Thyroid gland (tissue), 4 donors: Measurements from ENCODE around the gene FKBP4. TPM values are rescaled to one million over a fixed set of nuclear protein-coding genes. Genes with fewer than 3 reads are reported as not detected.

Source experiments
- DNase-seq, 2 donors: peaks; one replicate each; pipeline ENCODE4 v3.0.0-alpha.2; 2019
- H3K27ac ChIP-seq, 3 donors: fragments of 200-600 bp; sonication (generic); 1 replicate in 2 of 3; 2 replicates in 1 of 3; pipeline ENCODE4 v1.5.1; 2016 to 2019; ENCODE audit warnings: mild to moderate bottlenecking in 1 of 3, moderate library complexity in 1 of 3
- H3K27me3 ChIP-seq: fragments of 200-600 bp; sonication (generic); one replicate; pipeline ENCODE4 v1.5.1; 2019
- H3K36me3 ChIP-seq, 2 donors: fragments of 200-600 bp; sonication (generic); one replicate each; pipeline ENCODE4 v1.5.1; 2016 to 2019
- H3K4me1 ChIP-seq, 2 donors: fragments of 200-600 bp; sonication (generic); one replicate each; pipeline ENCODE4 v1.5.1; 2017 to 2019
- H3K4me3 ChIP-seq, 3 donors: fragments of 200-600 bp; sonication (generic); replicated peaks in 1 of 3; 1 replicate in 2 of 3; 2 replicates in 1 of 3; pipeline ENCODE4 v1.5.1; 2016; ENCODE audit warnings: mild to moderate bottlenecking in 1 of 3
- H3K9me3 ChIP-seq: fragments of 200-600 bp; sonication (generic); one replicate; pipeline ENCODE4 v1.5.1; 2017
- POLR2A ChIP-seq, 2 donors: fragments of 450-650 bp; IDR thresholded peaks; one replicate each; pipeline ENCODE4 v1.6.1; 2017; ENCODE audit warnings: antibody characterized with exemption in 2 of 2, mild to moderate bottlenecking in 2 of 2, moderate library complexity in 1 of 2
- WGBS, 2 donors: methylation state at CpG; one replicate each; pipeline ENCODE4 v1.1.5; 2017; 5-methylcytosine and 5-hydroxymethylcytosine counted together
- intact Hi-C: fragments of 100-400 bp; cut with DNase I; formaldehyde crosslinking; loops from one replicate; pipeline ENCODE4 v1.15.1; 2023
- total RNA-seq, 4 donors: library from RNA; depleted of rRNA; stranded (reverse); fragments of >200 nt; gene quantifications; one replicate each; pipeline ENCODE4 v1.2.3, GENCODE V29; 2016
- TF ChIP-seq, protein P1 (sequence below), 6 experiments: fragments of 200-600 bp in 3 of 6; fragments of 450-650 bp in 3 of 6; sonication (generic) in 3 of 6; IDR thresholded peaks; one replicate each; pipeline ENCODE4 v1.5.1; 2016 to 2019; ENCODE audit warnings: antibody characterized with exemption in 6 of 6, mild to moderate bottlenecking in 2 of 6, inconsistent platforms in 1 of 6, moderate library complexity in 1 of 6

FKBP4 gene
- total RNA-seq, 4 donors from 2014 or later: 43.5 to 69.9 (median 47.0) TPM

DNA sequence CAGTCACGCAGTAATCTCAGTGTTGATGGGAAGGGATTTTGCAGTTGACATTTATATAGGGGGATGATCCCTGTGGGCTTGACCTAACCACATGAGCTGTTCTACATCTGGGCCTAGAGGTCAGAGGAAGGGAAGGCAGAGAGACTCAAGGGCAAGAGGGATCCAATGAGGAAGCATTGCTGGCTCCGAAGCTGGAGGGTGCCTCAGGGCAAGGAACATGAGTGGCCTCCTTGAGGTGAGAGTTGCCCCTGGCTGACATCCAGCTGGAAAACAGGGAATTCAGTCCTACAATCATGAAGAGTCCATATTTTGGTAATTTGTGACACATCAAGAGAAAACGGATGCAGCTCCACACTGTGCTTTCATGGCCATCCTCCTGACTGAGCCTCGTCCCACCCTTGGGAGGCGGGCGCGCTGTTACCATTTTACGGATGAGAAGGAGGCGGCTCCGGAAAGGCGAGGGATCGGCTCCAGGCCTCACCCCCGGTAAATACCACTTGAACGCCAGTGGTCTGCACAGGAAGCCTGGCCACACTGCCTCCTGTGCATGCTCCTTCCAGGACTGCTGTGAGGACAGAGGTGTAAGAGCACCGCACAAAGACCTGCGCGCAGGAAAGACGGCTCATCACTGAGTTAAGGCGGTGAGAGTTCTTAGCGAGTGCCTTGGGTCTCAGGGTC lies 18.5 kb upstream of the FKBP4 start:
- H3K27ac ChIP-seq: no peak overlapping the region
- intact Hi-C loops: no loop called here
- TF ChIP-seq POLR2A (IDR thresholded peaks at IDR 0.05): no peak
- TF ChIP-seq, protein P1, sequence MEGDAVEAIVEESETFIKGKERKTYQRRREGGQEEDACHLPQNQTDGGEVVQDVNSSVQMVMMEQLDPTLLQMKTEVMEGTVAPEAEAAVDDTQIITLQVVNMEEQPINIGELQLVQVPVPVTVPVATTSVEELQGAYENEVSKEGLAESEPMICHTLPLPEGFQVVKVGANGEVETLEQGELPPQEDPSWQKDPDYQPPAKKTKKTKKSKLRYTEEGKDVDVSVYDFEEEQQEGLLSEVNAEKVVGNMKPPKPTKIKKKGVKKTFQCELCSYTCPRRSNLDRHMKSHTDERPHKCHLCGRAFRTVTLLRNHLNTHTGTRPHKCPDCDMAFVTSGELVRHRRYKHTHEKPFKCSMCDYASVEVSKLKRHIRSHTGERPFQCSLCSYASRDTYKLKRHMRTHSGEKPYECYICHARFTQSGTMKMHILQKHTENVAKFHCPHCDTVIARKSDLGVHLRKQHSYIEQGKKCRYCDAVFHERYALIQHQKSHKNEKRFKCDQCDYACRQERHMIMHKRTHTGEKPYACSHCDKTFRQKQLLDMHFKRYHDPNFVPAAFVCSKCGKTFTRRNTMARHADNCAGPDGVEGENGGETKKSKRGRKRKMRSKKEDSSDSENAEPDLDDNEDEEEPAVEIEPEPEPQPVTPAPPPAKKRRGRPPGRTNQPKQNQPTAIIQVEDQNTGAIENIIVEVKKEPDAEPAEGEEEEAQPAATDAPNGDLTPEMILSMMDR (IDR thresholded peaks at IDR 0.05): no peak
- no peaks in the 10 kb centered on the region for H3K27me3 ChIP-seq
- no peaks in the 10 kb centered on the region for H3K9me3 ChIP-seq
- no peaks in the 10 kb centered on the region for H3K36me3 ChIP-seq
- DNase-seq: no peak
- WGBS, 2 donors: 89% methylated on average over 19 to 20 of the region's 20 CpGs
- H3K4me1 ChIP-seq: peaks cover 0 to 7% of the 10 kb centered on the region in 2 donors
- no peak overlapping the region for H3K4me3 ChIP-seq

DNA sequence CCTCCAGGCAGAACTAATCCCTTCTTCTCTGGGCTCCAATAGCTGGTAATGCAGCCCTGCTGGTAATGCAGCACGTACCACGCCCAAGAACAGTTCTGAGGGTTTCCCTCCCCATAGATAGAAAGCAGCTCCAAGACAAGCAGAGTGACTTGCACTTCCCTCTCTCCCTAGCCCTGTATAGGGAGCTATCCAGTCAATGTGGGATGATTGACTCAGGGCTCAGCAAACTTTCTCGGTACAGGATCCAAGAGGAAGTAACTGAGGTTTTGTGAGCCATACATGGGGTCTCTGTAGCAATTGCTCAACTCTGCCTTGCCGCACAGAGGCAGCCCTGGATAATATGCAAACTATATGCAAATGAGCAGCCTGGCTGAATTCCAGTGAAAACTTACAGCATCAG lies 15.5 kb upstream of the FKBP4 start:
- no peak for DNase-seq
- Histone ChIP-seq H3K4me3 (no peak overlapping the region), H3K9me3 (no peaks in the 10 kb centered on the region), H3K4me1 (peaks cover 6 to 7% of the 10 kb centered on the region in 2 donors), H3K27ac (no peak overlapping the region), H3K36me3 (no peaks in the 10 kb centered on the region), H3K27me3 (no peaks in the 10 kb centered on the region)
- intact Hi-C loops: no loop called here
- 71 to 83% methylated on average over 4 of the region's 4 CpGs for whole genome bisulfite sequencing, 2 donors
- TF ChIP-seq POLR2A (IDR thresholded peaks at IDR 0.05): no peak
- TF ChIP-seq, protein P1 (IDR thresholded peaks at IDR 0.05): no peak

DNA sequence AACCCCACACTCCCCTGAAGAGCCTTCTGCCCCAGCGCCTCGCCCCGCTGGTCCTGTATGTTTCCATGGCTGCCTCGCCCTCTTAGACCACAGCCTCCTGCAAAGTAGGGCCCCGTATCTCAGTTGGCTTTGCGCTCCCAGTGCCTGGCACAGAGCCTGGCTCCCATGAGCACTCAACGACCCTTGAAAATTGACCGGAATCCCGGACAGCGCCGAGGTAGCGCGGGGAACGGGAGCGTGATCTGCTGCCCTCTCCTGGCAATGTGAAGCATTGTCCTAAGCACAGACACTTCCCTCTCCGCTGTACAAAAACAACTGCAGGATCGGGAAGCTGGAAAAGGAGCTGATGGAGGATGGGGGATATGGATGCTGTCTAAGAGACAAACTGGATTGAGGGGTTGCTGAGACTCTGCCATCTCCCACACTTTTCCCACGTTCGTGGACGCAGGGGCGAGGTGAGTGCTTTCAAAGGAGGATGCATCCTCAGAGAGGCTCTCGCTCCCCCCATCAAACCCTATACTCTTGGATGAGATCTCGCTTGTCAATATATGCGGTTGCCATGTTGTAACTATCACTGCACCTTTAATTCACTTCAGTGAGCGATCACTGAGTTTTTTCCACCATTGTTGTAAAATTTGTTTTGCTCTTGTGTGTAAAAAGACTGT lies 10.7 kb upstream of the FKBP4 start:
- H3K4me3 ChIP-seq: no peak overlapping the region
- intact Hi-C loops: loop anchor here (5.0 kb wide), 1 partner anchor 47 kb away; no protein-coding TSS in a partner anchor
- peak; percentile 91 to 92 for DNase-seq

DNA sequence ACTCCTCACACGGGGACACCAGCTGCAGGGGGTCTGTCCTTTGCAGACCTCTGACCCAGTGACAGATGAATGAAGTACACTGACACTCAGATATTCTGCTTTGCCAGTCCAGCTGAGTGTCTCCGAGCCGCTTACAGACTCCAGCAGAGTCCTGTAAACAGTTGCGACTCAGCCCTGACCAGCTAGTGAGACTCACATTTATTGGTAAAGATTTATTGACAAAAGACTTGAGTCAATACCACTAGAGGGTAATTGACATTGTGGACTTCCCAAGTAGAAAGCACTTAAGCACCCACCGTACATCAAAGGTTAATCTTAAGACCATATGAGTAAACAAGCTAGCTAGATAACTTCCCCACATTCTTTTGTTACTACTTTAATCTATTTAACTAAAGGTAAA lies 9.8 kb upstream of the FKBP4 start:
- WGBS, 2 donors: 69 to 76% methylated on average over 5 of the region's 5 CpGs
- intact Hi-C loops: no loop called here
- Histone ChIP-seq H3K4me1 (peaks cover 6 to 7% of the 10 kb centered on the region in 2 donors), H3K9me3 (no peaks in the 10 kb centered on the region), H3K36me3 (no peaks in the 10 kb centered on the region), H3K27ac (no peak overlapping the region), H3K27me3 (no peaks in the 10 kb centered on the region), H3K4me3 (no peak overlapping the region)
- no peak for DNase-seq
- no peak for TF ChIP-seq POLR2A (IDR thresholded peaks at IDR 0.05)
- TF ChIP-seq, protein P1 (IDR thresholded peaks at IDR 0.05): no peak

More for the DNA sequence above, 10.7 kb upstream of the FKBP4 start:
- 12 to 22% methylated on average over 10 to 20 of the region's 25 CpGs for WGBS, 2 donors
- H3K36me3 ChIP-seq: no peaks in the 10 kb centered on the region
- TF ChIP-seq, protein P1 (IDR thresholded peaks at IDR 0.05): peak; percentile 85 to 98 (median 94)
- TF ChIP-seq POLR2A (IDR thresholded peaks at IDR 0.05): peak in 1 of 2 donors; percentile 10
- peaks cover 6 to 7% of the 10 kb centered on the region in 2 donors for H3K4me1 ChIP-seq
- H3K27me3 ChIP-seq: no peaks in the 10 kb centered on the region
- H3K27ac ChIP-seq: no peak overlapping the region
- no peaks in the 10 kb centered on the region for H3K9me3 ChIP-seq

DNA sequence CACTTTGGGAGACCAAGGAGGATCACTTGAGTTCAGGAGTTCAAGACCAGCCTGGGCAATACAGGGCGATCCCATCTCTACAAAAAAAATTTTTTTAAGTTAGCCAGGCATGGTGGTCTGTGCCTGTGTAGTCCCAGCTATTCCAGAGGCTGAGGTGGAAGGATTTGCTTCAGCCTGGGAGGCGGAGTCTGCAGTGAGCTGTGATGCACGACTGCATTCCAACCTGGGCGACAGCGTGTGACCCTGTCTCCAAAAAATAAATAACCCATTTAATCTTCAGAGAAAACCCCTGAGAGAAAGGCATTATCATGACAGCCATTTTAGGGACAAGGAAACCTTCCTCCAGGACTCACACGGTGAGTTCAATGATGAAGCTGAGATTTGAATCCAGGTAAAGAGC lies 3.7 kb upstream of the FKBP4 start:
- peak; percentile 22 to 55 for DNase-seq
- H3K4me1 ChIP-seq: peaks cover 0 to under 1% of the 10 kb centered on the region in 2 donors
- intact Hi-C loops: no loop called here
- H3K4me3 ChIP-seq: no peak overlapping the region
- WGBS, 2 donors: 59 to 68% methylated on average over 6 of the region's 6 CpGs
- no peaks in the 10 kb centered on the region for H3K36me3 ChIP-seq
- no peak for TF ChIP-seq POLR2A (IDR thresholded peaks at IDR 0.05)
- TF ChIP-seq, protein P1 (IDR thresholded peaks at IDR 0.05): no peak
- H3K9me3 ChIP-seq: no peaks in the 10 kb centered on the region
- no peaks in the 10 kb centered on the region for H3K27me3 ChIP-seq
- no peak overlapping the region for H3K27ac ChIP-seq
